PC-3 (cell line): ENCODE measurements around the gene MIPOL1.
"Not testable (repeated sequence)": the region's sequence is repeated elsewhere in the genome, so short reads cannot be mapped to it uniquely, and the experiment has no call there.

Experiments used
- CTCF ChIP-seq: fragments of 300-600 bp; sonication (generic); conservative IDR thresholded peaks from 2 replicates; pipeline ENCODE4 v1.5.1; 2017; ENCODE audit warnings: antibody characterized with exemption, low read depth, mild to moderate bottlenecking, low read length
- EZH2 ChIP-seq: fragments of 300-600 bp; sonication (generic); IDR thresholded peaks from one replicate; pipeline ENCODE4 v1.6.1; 2017; ENCODE audit warnings: antibody characterized with exemption, mild to moderate bottlenecking, low read length; ENCODE audit not compliant: unreplicated experiment

- TF ChIP-seq CTCF, EZH2: not testable (repeated sequence)
Observed at GRCh38 chr14:37184520-37184919, 13.2 kb upstream of the MIPOL1 start.
